Gastrocnemius medialis (tissue), 4 donors: ENCODE measurements around the gene PLEKHM1. TPM values are rescaled to one million over a fixed set of nuclear protein-coding genes. Genes with fewer than 3 reads are reported as not detected.
"Not testable (repeated sequence)": the region's sequence is repeated elsewhere in the genome, so short reads cannot be mapped to it uniquely, and the experiment has no call there.

Source experiments
- ATAC-seq, 2 donors: fragments of 150-250 bp; one replicate each; pipeline ENCODE4 v1.9.1; 2016
- DNase-seq, 2 donors: peaks; one replicate each; pipeline ENCODE4 v3.0.0-alpha.2; 2019
- H3K27ac ChIP-seq, 4 donors: fragments of 200-600 bp; sonication (generic); 1 replicate in 1 of 4; 2 replicates in 3 of 4; pipeline ENCODE4 v1.5.1; 2016 to 2018; ENCODE audit warnings: mild to moderate bottlenecking in 2 of 4, moderate library complexity in 1 of 4
- H3K27me3 ChIP-seq, 3 donors: fragments of 200-600 bp; sonication (generic) in 2 of 3; 1 replicate in 1 of 3; 2 replicates in 2 of 3; pipeline versions ENCODE4 v1.5.1 to v1.6.0; 2016 to 2019; ENCODE audit warnings: mild to moderate bottlenecking in 1 of 3, moderate library complexity in 1 of 3
- H3K36me3 ChIP-seq, 2 donors: fragments of 200-600 bp; sonication (generic) in 1 of 2; one replicate each; pipeline ENCODE4 v1.5.1; 2017 to 2018
- H3K4me1 ChIP-seq, 2 donors: fragments of 200-600 bp; sonication (generic) in 1 of 2; one replicate each; pipeline ENCODE4 v1.5.1; 2016 to 2017; ENCODE audit warnings: mild to moderate bottlenecking in 2 of 2
- H3K4me3 ChIP-seq, 4 donors: fragments of 200-600 bp; sonication (generic) in 3 of 4; 1 replicate in 1 of 4; 2 replicates in 3 of 4; pipeline ENCODE4 v1.5.1; 2016 to 2019; ENCODE audit warnings: mild to moderate bottlenecking in 2 of 4
- H3K9me3 ChIP-seq, 3 donors: fragments of 200-600 bp; sonication (generic) in 2 of 3; 1 replicate in 1 of 3; 2 replicates in 2 of 3; pipeline ENCODE4 v1.5.1; 2016 to 2019
- in situ Hi-C, 4 donors: fragments of 200-750 bp; cut with MboI; loops; one replicate each; pipeline versions ENCODE4 v1.15.0 to v1.8.0; 2017; ENCODE audit warnings: low sequenced_read_pairs in 4 of 4
- intact Hi-C: fragments of 100-400 bp; cut with DNase I; formaldehyde crosslinking; loops from one replicate; pipeline ENCODE4 v1.15.1; 2023; ENCODE audit warnings: low total_unique reads
- total RNA-seq, 4 donors: library from RNA; depleted of rRNA; stranded (reverse); fragments of >200 nt; gene quantifications; one replicate each; pipeline versions ENCODE4 v1.1.0 to v1.2.3, GENCODE V29; 2016

Gene PLEKHM1
- total RNA-seq, 4 donors from 2014 or later: 27.5 to 86.8 (median 31.3) TPM

- H3K36me3 ChIP-seq: peaks cover 0 to 19% of the 10 kb centered on the region in 2 donors
- not testable (repeated sequence) for ATAC-seq
These were observed 42.5 kb downstream of the PLEKHM1 start for GRCh38 chr17:45448066-45448465.

DNA sequence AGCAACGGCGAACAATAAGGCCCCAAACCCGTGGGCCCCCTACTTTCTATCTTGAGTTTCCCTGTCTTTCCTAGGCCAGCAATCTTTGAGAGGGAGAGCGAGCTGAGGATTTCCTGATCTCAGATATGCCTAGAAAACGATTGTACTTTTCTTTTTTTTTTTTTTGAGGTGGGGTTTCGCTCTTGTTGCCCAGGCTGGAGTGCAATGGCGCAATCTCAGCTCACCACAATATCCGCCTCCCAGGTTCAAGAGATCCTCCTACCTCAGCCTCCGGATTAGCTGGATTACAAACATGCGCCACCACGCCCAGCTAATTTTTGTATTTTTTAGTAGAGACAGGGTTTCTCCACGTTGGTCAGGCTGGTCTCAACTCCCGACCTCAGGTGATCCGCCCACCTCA, 42.9 kb downstream of the PLEKHM1 start:
- H3K27ac ChIP-seq: peak overlapping the region; percentile 41 to 74 (median 59)
- H3K36me3 ChIP-seq: peaks cover 0 to 16% of the 10 kb centered on the region in 2 donors
- H3K4me3 ChIP-seq, H3K9me3 ChIP-seq, intact Hi-C loops, H3K4me1 ChIP-seq, DNase-seq, H3K27me3 ChIP-seq, in situ Hi-C loops: not testable (repeated sequence)
- peak in 1 of 2 donors; percentile 36 for ATAC-seq

More at GRCh38 chr17:45448066-45448465, 42.5 kb downstream of the PLEKHM1 start:
- H3K4me3 ChIP-seq, H3K9me3 ChIP-seq, H3K27me3 ChIP-seq, H3K4me1 ChIP-seq, intact Hi-C loops, DNase-seq, in situ Hi-C loops: not testable (repeated sequence)
- H3K27ac ChIP-seq: peak overlapping the region; percentile 33 to 74 (median 59)

- peak in 1 of 2 donors; percentile 53 for DNase-seq
These were observed 43.5 kb downstream of the PLEKHM1 start for GRCh38 chr17:45446872-45447625.

GRCh38 chr17:45445901-45446743, 44.4 kb downstream of the PLEKHM1 start:
- H3K4me3 ChIP-seq, H3K27me3 ChIP-seq, H3K4me1 ChIP-seq, intact Hi-C loops, DNase-seq, in situ Hi-C loops, H3K9me3 ChIP-seq: not testable (repeated sequence)
- H3K36me3 ChIP-seq: peaks cover 0 to 16% of the 10 kb centered on the region in 2 donors
- H3K27ac ChIP-seq: peak overlapping the region in 3 of 4 donors; percentile 25 to 74 (median 59)
- peak; percentile 49 to 53 for ATAC-seq

More at GRCh38 chr17:45446872-45447625, 43.5 kb downstream of the PLEKHM1 start:
- in situ Hi-C loops, H3K4me3 ChIP-seq, H3K27me3 ChIP-seq, H3K9me3 ChIP-seq, intact Hi-C loops, H3K4me1 ChIP-seq: not testable (repeated sequence)
- peak; percentile 30 to 51 for ATAC-seq
- Histone ChIP-seq H3K27ac (peak overlapping the region; percentile 41 to 74 (median 59)), H3K36me3 (peaks cover 0 to 16% of the 10 kb centered on the region in 2 donors)

- H3K27me3 ChIP-seq, ATAC-seq, intact Hi-C loops, in situ Hi-C loops, DNase-seq, H3K9me3 ChIP-seq, H3K4me3 ChIP-seq: not testable (repeated sequence)
- H3K36me3 ChIP-seq: peaks cover 0 to 13% of the 10 kb centered on the region in 2 donors
- peak overlapping the region in 1 of 4 donors; percentile 74 for H3K27ac ChIP-seq
- peaks cover 11 to 18% of the 10 kb centered on the region in 2 donors for H3K4me1 ChIP-seq
These were observed 45.4 kb downstream of the PLEKHM1 start for GRCh38 chr17:45444856-45445820.

DNA sequence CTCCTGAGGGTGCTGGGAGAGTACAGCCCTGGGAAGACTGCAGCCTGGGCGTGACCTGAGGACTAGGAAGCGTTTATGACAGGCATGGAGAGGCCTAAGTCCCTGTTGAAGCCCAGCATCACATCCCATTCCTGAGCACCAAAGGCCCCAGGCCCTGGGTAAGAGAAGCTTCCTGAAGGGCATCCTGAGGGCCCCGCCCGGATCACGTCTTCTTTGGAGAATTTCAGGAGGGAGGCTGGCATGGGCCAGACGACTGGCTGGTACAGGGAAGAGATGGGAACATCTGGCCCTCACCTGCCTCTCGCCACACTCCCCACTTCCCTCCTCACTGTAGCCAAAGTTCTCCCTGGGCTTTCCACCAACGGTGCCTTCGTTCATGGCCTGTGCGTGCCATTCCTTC, 46.2 kb downstream of the PLEKHM1 start:
- H3K4me3 ChIP-seq, H3K27me3 ChIP-seq, H3K27ac ChIP-seq, H3K36me3 ChIP-seq, ATAC-seq, intact Hi-C loops, DNase-seq, in situ Hi-C loops, H3K9me3 ChIP-seq: not testable (repeated sequence)
- peaks cover 18 to 26% of the 10 kb centered on the region in 2 donors for H3K4me1 ChIP-seq

GRCh38 chr17:45443371-45444260, 46.9 kb downstream of the PLEKHM1 start:
- H3K4me3 ChIP-seq, ATAC-seq, H3K36me3 ChIP-seq, H3K27me3 ChIP-seq, in situ Hi-C loops, intact Hi-C loops, H3K27ac ChIP-seq, H3K9me3 ChIP-seq, DNase-seq: not testable (repeated sequence)
- peaks cover 18 to 31% of the 10 kb centered on the region in 2 donors for H3K4me1 ChIP-seq
